HG02588 (cell line): ENCODE data around the gene CABP4.

Source experiments
- ATAC-seq: cut with Tn5 transposase; IDR thresholded peaks from one replicate; pipeline ENCODE4 v1.9.1; 2021; ENCODE audit warnings: mild to moderate bottlenecking, moderate library complexity; ENCODE audit not compliant: unreplicated experiment

The CABP4 gene

DNA sequence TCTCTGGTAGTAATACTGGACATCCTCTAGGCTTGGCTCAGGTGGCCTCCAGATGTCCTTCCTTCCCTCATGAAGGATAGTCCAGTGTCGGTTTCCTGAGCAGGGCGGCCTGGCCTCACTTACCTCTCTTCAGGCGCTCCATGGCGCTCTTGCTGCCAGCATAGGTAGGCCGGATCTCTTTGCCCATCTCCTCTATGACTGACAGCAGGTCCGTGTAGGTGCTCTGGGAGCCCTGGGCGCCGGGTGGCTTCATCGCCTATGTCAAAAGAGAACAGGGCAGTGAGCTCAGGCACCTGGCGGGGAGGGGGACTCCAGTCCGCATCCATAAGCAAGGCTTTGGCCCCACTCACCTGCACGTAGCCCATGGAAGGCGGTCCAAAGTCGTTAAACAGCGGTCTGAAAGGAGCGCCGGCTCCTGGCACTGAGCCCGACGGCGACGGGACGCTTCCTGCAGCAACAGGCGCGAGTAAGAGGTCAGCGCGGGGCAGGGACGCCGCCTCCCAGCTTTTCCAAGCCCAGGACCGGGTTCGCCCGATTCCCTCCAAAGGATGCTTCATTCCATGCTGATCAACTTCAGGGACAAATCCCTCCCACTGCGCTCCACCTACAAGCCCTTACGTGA, 52.2 kb downstream of the CABP4 start:
- ATAC-seq: no peak

DNA sequence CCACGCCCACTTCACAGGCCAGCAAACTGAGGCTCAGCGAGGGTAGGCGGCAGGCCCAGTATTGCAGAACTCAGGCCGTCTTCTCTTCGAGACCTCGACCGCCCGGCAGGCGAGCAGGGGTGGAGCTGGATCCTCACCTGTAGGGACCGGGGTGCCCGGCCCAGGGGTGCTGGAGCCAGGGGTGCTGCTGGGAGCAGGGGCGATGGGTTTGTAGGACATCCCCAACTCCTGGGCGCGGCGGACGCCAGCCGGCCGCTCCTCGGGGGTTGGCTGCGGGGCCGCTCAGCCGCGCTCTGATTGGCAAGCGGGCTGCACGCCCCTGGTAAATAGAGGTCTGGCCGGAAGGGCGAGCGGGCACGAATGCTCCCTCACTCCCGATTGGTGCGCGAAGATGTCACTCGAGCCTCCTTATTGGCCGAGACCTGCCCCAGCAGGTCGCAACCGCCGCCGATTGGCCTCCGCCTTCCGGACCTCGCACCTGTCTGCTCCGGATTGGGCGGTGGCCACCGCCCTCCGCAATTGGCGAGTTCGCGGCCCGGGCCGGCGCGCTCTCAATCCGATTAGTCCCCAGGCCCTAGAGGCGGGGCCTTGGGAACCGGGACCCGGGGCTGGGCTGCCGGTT, 52.8 kb downstream of the CABP4 start, which contains the start of gene CDK2AP2:
TSS of gene CDK2AP2 (minus strand) at position 299 of the 622 bp plus-strand sequence. CDS start at position 219, 80 bp downstream.
- peak; percentile 67 for ATAC-seq

DNA sequence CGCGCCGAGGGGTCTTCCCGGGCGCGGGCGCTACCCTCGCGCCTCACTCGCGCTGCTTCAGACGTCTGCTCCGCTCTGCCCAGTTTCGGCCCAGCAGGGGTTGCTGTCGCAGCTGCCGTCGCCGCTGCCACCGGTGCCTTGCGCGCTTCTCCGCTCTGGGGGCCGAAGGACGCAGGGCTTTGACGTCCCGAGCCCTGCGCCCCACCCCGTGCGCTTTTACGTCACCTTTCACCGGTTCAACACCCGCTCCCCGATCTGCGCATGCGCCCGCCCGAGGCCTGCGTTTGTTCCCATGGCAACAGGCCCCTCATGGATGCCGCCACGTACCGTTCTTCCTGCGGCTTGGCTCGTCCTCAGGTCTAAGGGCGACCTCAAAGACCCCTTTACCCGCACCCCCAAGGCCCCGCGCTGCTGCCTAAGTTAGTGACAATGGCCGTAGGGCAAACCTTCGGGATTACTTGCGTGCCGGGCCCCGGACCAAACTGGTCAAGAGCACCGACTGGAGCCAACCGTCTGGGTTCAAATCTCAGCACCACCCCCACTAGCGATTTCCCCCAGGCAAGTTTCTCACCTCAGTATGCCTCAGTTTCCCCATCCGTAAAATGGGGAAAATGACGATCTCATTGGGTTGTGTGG, 53.5 kb downstream of the CABP4 start:
- ATAC-seq: peak; percentile 34

DNA sequence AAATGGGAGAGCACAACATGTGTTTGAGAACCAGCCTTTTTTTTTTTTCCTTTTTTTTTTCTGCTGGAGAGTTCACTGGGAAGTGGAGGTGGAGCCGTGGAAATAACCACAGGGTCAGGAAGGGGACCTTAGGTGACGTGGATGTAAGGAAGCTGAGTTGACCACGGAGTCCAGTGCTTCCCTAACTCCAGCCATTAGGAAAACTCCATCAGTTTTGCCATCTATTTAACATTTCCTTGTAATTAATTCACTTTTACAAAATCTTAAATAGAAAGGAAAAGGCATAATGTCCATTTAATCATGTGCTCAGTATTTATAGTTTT, 54.8 kb downstream of the CABP4 start:
- no peak for ATAC-seq
